Stimulated activated CD8-positive, alpha-beta memory T cell treated with anti-CD3 and anti-CD28 coated beads, Interleukin-4, amount 100 ng/mL, for 4 hours (primary cell): ENCODE results near the gene GLG1.
"Not testable (repeated sequence)": the region's sequence is repeated elsewhere in the genome, so short reads cannot be mapped to it uniquely, and the experiment has no call there.

Experiments
- DNase-seq, 2 donors: peaks; one replicate each; pipeline ENCODE4 v3.0.0-alpha.2; 2020; ENCODE audit warnings: low read depth in 2 of 2, low spot score in 1 of 2

The GLG1 gene

DNA sequence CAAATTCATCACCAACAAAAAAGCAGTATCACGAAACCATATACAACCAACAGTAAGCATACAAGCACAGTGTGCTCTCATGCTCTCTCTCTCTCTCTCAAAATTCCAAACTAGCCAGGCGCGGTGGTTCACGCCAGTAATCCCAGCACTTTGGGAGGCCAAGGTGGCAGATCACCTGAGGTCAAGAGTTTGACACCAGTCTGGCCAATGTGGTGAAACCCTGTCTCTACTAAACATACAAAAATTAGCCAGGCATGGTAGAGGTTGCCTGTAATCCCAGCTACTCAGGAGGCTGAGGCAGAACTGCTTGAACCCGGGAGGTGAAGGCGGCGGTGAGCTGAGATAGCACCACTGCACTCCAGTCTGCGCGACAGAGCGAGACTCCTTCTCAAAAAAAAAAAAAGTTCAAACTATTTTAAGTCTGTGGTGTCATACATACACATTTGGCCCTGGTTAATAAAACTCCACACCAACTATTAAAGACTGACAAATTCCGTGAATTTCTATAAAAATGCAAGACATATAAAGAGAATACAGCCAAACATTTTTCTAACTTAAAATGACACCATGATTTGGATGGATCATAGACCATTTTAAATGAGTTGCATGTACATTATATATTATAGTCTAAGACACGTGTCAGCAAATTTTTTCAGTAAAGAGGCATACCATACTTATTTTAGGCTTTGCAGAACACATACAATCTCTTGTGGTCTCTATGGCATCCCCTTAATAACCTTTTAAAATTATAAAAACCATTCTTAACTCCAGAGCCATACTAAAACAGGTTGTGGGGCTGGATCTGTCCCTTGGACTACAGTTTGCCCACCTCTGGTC is 30.9 kb downstream of the GLG1 start:
- no peak for DNase-seq

DNA sequence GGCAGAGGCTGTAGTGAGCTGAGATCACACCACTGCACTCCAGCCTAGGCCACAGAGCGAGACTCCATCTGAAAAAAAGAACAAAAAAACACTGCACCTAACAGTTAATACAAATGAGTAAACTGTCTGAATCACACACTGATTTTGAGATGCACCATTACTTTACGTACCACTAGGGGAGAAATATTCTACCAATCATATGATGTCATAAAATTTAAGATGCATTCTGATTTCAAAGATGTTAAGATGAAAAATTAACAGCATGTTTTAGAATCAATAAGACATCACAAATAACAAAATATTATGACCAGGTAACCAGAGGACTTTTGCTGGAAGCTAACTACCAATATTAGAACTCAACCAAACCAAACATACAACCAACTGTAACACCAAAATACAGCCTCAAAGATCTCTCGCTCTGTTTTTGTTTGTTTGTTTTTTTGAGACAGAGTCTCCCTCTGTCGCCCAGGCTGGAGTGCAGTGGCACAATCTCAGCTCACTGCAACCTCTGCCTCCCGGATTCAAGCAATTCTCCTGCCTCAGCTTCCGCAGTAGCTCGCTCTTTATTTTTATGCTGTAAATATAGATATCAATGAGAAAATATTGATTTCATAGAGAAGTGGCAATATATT is 31.6 kb downstream of the GLG1 start:
- DNase-seq: no peak

DNA sequence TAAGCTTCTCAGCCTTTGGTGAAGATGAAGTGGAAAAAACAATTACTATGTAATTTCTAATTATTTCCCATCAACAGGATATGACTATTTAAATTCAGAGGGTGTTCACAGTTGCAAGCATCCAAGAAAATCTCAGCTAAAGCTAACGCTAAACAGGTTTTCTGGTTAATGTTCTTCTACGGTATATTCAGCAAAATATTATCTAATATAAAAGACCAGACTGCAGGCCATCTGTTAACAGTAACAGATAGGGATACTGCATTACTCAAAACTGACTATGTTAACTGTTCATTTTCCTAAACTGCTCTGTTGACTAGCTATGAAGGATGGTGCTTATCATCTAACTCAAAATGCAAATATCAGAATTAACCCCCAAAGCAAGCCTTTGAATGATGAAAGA is 32.8 kb downstream of the GLG1 start:
- no peak for DNase-seq

DNA sequence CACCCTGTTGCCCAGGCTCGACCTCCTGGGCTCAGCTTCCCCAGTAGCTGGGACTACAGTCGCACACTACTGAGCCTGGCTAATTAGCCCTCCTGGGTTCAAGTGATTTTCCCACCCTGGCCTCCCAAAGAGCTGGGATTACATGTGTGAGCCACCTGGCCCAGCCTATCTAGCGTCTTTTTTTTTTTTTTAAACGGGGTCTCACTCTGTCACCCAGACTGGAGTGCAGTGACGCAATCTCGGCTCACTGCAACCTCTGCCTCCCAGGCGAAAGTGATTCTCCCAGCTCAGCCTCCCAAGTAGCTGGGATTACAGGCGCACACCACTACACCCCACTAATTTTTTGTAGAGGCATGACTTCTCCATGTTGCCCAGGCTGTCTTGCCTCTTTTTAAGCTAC is 33.3 kb downstream of the GLG1 start:
- no peak for DNase-seq

DNA sequence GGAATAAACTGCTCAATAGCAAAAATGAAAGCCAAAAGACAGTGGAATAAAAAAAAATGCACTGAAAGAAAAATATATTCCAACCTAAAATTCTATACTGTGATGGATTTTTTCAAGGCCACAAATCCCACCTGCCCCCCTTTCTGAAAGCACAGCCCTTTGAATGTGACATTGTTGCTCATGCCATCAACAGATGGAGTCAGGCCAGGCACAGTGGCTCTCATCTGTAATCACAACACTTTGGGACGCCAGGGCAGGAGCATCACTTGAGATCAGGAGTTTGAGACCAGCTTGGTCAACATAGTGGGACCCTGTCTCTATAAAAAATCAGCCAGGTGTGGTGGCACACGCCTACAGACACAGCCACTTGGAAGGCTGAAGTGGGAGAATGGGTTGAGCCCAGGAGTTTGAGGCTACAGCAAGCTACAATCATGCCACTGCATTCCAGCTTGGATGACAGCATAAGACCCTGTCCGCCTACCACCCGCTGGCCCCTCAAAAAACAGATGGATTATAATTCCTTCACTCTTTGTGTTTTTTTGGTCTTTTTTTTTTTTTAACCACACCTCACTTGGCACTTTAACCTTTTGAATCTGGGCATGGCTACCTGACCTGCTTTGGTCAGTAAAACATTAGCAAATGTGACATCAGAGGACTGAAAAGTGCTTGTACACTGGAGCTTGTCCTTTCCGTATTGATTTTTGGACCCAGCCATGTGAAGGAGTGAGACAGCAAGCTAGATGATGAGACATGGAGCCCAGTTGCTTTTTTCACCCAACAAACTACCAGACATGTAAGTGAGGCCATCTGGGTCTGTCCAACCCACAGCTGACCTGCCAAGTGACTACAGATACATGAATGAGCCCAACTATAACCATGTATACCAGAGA is 36.3 kb downstream of the GLG1 start:
- no peak for DNase-seq

DNA sequence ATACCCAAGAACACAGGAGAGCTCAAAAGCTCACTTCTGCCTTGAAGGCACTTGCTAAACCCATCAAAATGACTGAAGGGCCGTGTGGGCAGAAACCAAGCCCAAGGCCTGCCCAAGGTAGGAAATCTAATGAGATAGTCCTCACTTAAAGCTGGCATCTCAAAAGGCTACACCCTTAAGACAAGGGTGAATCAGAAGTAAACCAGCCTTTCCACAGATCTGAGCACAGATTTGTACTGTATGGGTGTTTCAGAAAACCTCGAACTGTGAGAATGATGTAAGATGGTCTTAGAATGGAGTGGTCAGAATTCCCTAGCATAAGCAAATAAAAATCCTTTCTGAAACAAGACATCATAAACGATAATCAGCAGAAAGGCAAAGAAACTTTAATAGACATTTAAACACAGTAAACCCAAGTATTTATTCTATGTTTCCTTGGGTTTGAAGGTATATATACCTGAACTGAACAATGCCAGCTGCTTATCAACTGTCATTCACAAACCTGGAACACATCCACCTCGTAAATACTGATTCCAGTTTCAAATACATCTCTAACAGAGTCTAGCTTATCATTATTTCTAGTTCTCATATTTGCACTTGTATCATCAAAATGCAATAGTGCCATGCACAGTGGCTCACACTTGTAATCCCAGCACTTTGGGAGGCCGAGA is 37.8 kb downstream of the GLG1 start:
- DNase-seq: no peak

DNA sequence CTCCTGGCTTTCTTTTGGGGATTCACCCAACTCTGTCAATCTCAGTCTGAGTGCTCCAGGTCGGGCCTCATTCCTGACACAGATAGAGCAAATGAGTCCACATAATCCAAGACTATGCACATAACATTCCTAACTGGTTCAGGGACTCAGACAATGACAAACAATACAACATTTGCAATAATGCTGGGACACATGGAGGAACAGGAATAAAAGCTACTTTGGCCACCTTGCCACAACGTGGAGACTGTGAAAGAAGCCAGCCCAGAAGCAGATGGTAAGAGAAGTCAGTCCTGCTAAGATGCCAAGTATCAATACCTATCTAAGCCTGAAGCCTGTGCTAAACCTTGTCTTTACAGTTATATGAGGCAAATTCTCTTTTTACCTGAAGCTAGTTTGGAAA is 39.0 kb downstream of the GLG1 start:
- no peak for DNase-seq

DNA sequence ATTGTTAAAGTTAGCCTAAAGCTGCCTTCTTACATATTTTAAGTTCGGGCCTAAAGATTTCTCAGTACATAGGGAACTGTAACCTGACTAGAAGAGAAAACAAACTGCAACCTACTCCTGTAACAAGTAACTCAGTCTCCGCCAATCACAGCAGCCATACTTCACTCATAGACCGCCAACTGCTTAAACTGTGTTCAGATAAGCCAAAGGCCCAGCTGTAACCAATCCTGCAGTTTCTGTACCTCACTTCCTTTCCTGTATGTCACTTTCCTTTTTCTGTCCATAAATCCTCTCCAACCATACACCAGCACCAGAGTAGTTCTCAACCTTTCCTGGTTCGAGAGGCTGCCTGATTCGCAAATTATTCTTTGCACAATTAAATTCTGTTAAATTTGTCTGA is 41.5 kb downstream of the GLG1 start:
- DNase-seq: no peak

DNA sequence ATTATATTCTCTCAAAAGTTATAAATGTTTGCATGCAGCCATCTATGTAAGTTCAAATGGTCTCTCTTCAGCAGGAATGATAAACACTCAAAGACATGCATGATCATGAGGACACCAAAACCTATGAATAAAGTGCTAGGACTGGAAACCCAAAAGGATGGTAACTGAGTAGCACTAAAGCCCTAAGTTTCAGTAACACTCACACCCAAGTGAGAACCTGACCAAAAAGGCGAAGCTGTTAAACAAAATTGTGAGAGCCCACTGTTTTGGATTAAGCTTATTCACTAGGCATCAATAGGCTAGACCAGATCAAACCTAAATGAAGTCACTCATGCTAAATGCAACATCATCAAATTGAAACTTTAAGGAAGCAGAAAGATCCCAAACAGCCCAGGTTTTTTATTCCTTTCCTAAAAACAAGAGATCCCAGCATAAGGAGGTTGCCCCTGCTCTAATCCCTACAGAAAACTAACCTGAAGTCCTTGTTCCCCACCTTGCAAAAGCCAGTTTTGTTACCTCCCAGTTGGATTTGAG is 42.4 kb downstream of the GLG1 start:
- DNase-seq: no peak

DNA sequence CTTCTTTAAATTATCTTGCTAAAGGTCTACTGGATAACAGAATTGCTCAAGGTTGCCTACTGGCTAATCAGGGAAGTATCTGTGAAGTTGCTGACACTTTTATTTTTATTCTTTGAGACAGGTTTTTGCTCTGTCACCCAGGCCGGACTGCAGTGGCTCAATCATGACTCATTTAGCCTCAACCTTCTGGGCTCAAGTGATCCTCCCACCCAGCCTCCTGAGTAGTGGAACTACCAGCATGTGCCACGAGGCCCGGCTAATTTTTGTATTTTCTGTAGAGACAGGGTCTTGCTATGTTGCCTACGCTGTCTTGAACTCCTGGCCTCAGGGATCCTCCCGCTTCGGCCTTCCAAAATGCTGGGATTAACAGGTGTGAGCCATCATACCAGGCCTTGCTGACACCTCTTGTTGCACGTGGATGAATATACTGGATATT is 43.1 kb downstream of the GLG1 start:
- DNase-seq: peak in 1 of 2 donors; percentile 11

DNA sequence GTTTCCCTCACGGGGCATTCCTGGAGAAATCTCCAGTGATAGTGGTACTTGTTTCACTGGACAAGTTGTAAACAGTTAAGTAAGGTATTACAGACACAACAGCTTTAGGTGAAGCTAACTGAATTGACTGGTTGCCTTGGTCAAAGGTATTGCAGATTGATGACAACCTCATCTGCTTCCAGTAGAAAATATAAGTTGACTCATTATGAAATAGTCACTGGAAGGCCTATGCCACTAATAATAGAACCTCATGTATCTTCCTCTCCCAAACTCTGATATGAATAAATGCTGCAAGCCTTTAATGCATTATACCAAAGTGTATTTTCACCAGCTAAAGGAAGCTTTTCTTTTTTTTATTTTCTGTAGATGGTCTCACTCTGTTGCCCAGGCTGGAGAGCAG is 44.8 kb downstream of the GLG1 start:
- no peak for DNase-seq

DNA sequence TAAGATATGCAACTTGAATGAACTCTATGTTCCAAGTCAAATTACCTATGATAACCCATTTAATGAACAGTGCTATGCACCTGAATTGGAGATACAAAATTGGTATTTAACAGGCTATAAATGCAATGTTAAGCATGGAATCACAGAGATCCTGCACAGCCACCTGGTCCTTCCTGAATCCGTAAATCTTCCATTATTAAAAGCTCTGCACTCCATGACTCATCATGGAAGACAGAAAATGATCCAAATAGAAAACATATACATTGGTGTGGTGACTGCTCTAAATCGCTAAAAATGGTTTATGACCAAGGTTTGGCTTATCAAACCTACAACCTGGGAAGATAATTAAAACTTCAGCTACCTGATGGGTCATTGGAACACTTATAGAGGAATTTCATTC is 45.3 kb downstream of the GLG1 start:
- DNase-seq: no peak

DNA sequence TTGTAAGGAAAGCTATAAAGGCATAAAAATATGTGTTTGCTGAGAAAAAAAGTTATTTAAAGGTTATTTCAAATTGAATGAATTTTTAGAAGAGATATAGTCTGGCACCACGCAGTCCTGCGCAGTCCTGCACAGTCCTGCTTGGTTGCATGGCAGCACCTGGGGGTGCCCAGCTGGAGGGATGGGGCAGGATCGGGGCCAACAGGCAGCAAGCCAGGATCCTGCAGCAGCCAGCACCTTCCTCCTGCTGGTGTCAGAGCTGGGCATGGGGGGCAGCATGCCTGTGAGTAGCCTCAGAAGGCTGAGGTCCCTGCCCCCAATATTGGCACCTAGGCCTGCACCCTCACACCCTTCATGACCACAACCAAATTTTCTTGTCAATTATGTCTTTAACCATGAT is 46.0 kb downstream of the GLG1 start:
- no peak for DNase-seq

DNA sequence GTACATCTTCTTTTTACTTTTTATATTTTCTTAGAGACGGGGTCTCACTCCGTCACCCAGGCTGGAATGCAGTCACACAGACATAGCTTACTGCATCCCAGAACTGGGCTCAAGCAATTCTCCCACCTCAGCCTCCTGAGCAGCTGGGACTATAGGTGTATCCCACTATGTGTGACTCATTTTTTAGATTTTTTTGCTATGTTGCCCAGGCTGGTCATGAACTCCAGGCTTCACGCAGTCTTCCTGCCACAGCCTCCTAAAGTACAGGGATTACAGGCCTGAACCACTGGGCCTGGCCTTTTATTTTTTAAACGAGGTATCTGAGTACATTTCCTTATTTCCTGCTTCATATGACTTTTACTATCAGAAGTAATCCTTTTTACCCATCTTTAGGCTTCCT is 48.0 kb downstream of the GLG1 start:
- DNase-seq: no peak

DNA sequence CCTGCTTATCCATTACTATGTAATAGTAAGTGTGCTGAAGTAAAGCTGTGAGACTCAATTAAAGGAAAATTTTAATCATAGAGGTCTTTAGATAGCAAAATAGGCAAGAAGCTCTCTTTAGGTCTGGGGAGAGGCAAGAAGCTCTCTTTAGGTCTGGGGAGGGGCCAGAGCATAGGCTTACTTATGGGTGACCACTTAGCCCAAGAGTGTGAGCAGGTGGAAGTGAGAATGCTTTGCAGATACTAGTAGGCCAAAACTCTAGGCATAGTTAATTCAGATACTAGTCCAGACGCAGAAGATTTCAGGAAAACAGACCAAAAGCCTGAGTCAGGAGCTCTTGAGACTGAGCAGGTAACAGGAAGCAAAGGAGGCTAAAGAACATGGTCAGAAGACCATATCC is 49.6 kb downstream of the GLG1 start:
- no peak for DNase-seq

DNA sequence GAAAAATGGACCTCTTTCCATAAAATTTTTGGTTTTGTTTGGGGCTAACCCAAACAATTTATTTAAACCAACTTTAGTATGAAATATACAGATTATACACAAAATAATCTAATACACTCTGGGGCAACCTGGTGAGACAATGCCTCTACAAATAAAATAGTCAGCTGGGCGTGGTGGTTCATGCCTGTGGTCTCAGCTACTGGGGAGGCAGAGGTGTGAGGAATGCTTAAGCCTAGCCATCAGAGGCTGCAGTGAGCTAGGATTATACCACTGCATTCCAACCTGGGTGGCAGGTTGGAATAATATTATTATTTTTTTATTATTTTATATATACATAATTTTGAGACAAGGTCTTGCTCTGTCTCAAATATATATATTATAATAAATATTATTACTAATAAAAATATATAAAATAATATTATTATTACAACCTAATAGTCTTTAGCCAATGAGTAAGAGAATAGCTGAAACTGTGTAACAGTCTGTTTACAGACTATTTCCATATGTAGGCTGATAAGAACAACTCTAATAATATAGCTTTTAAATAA is 50.5 kb downstream of the GLG1 start:
- no peak for DNase-seq

DNA sequence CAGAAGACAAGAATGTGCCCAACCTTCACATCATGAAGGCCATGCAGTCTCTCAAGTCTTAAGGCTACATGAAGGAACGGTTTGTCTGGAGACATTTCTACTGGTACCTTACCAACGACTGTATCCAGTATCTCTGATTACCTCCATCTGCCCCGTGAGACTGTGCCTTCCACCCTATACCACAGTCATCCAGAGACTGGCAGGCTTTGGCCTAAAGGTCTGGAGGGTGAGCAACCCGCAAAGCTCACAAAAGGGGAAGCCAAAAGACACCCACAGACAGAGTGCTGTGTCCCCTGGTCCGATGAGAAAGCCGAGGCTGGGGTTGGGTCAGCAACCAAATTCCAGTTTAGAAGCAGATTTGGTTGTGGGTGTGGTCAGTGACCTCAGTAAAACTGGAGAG is 54.6 kb downstream of the GLG1 start:
- not testable (repeated sequence) for DNase-seq

DNA sequence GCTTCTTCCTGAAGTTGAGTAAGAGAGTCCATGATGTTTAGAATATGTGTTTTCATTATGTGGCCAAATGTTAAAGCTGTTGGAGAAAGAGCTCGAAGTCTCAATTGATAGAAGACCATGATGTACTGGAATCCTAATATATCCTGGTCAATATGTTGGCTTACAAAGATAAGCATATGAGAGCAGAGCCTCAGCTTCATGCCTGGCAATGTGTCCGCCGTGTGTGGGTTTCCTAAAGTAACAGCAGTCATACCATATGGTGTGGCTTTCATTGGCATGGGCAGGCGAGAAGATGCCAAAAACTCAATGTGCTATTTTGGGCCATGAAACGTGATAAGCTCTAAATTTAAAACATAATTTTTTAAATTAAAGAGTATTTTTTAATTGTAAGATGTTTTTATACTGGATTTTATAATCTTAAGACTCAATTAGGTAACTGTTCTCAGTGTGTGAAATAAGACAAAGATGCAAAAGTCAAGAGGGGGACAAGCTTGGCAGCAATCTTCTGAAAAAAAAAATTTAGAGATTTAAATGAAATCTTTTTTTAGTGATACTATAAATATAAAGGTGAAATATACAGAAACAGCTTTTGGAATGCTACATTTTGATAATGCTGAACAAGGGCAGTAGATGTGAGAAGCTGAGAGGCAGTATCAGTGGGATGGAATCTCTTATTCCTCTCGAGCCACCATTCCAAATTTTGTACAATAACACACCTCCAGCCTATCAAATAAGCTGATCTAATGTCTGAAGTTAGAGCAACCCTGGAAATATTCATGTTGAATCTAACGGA is 56.5 kb downstream of the GLG1 start:
- DNase-seq: not testable (repeated sequence)

DNA sequence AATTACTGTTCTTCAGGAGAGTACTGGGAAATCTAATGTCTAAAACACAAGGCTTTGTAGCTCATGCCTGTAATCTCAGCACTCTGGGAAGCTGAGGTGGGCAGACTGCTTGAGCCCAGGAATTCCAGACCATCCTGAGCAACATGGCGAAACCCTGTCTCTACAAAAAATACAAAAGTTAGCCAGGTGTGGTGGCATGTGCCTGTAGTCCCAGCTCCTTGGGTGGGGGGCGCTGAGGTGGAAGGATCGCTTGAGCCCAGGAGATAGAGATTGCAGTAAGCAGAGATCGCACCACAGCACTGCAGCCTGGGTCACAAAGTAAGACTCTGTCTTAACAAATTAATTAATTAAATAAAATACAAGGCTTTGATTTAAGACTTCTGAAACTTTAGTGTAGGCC is 60.8 kb downstream of the GLG1 start:
- not testable (repeated sequence) for DNase-seq
